Keratinocyte (primary cell): ENCODE results near the gene GFAP.

ENCODE experiments used
- CTCF ChIP-seq, 3 experiments: IDR thresholded peaks in 1 of 3; conservative IDR thresholded peaks in 1 of 3; optimal IDR thresholded peaks in 1 of 3; 2 replicates in 2 of 3; 3 replicates in 1 of 3; pipeline versions ENCODE3 to v1.5.1; 2011; ENCODE audit warnings: low read length in 3 of 3, mild to moderate bottlenecking in 3 of 3, moderate library complexity in 2 of 3, control low read depth in 1 of 3, inconsistent platforms in 1 of 3; ENCODE audit not compliant: insufficient read depth in 2 of 3; ENCODE audit errors: extremely low read depth in 1 of 3
- EZH2 ChIP-seq: IDR thresholded peaks from one replicate; pipeline ENCODE4 v1.6.1; 2012; ENCODE audit warnings: inconsistent platforms, mild to moderate bottlenecking, low read length, moderate library complexity

- no peak for TF ChIP-seq CTCF (optimal IDR thresholded peaks at IDR 0.05 in 1 of 3, IDR thresholded peaks at IDR 0.05 in 1 of 3, conservative IDR thresholded peaks at IDR 0.05 in 1 of 3; ENCODE audit: extremely low read depth in 1 of 3, insufficient read depth in 2 of 3, low read length in 3 of 3)
- TF ChIP-seq EZH2 = no peak
Observed at GRCh38 chr17:44906763-44907728, 8.3 kb downstream of the GFAP start.
